Erythroblast (primary cell): ENCODE data around the gene LTB.

Source experiments
- GATA1 ChIP-seq: IDR thresholded peaks from 2 replicates; pipeline ENCODE4 v1.6.1; 2011; ENCODE audit warnings: low read depth, mild to moderate bottlenecking, control low read depth, low read length, moderate library complexity
- POLR2A ChIP-seq: IDR thresholded peaks from 2 replicates; pipeline ENCODE4 v1.6.1; 2011; ENCODE audit warnings: mild to moderate bottlenecking, low read length

DNA sequence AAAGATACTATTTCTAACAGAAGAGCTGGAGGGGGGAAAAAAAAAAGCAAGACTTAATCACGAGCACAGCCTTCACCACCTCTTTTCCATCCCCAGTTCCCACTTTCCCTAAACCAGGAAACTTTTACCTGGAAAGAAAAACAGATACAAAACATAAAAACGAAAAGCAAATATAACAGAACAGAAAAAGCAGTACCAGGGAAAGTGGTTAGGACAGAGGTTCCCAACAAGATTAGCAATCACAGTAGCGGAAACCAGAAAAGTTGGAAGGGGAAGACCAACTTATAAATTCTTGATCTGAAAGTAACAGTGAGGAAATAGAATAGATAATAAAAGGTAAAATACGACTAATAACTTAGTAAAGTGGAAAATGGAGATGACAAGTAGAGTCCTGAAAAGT is 41.6 kb downstream of the LTB start:
- TF ChIP-seq POLR2A (no peak), GATA1 (no peak)
